Activated T-helper 2 cell treated with anti-CD3 and anti-CD28 coated beads, Interferon-gamma antibody, Interleukin-2, Interleukin-4, amounts not matched to agents 10 μg/mL and 5 μg/mL and 100 μg/mL, durations not matched to agents 14 hours and 24 hours and 36 hours (primary cell): ENCODE data around the gene MYO9A. TPM values are rescaled to one million over a fixed set of nuclear protein-coding genes. Genes with fewer than 3 reads are reported as not detected.
"Not testable (repeated sequence)": the region's sequence is repeated elsewhere in the genome, so short reads cannot be mapped to it uniquely, and the experiment has no call there.

Experiments used
- DNase-seq: peaks from one replicate; pipeline ENCODE4 v3.0.0; 2021; ENCODE audit warnings: low spot score
- H3K27ac Mint-ChIP-seq: one replicate; pipeline ENCODE4 v1.8.0; 2021; ENCODE audit warnings: mixed read lengths
- H3K27me3 Mint-ChIP-seq: one replicate; pipeline ENCODE4 v1.8.0; 2021; ENCODE audit warnings: low read depth, mixed read lengths
- H3K36me3 Mint-ChIP-seq: one replicate; pipeline ENCODE4 v1.8.0; 2021; ENCODE audit warnings: low read depth, mixed read lengths
- H3K4me1 Mint-ChIP-seq: one replicate; pipeline ENCODE4 v1.8.0; 2021; ENCODE audit warnings: low read depth, mixed read lengths
- H3K4me3 Mint-ChIP-seq: one replicate; pipeline ENCODE4 v1.8.0; 2021; ENCODE audit warnings: low read depth, mild to moderate bottlenecking, moderate library complexity, mixed read lengths
- H3K9me3 Mint-ChIP-seq: one replicate; pipeline ENCODE4 v1.8.0; 2021; ENCODE audit warnings: mixed read lengths
- intact Hi-C: fragments of 100-400 bp; cut with micrococcal nuclease; formaldehyde crosslinking; loops from one replicate; pipeline ENCODE4 v1.15.1; 2023
- total RNA-seq: library from RNA; stranded (reverse); gene quantifications from 2 replicates; pipeline ENCODE4 v1.2.3, GENCODE V29; 2022

MYO9A gene
- total RNA-seq, 1 donor from 2014 or later = 26.2 TPM

DNA sequence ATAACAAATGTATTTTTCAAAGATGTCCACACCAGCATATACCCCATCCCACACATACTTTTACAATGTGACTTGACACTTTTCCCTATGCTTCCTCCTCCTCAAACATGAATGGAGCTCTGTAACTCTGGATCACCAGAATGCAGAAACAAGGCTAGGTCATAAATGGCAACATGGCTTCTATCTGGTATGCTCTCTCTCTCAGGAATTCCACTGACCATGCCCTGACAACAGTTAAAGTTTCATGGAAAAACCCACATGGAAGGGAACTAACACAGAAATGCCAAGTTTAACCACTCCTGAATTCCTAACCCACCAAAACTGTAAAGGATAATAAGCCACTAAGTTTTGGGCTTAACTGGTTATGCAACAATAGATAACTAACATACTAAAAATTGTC lies 19.9 kb downstream of the MYO9A start:
- Mint-ChIP-seq H3K4me3 (no peak overlapping the region), H3K27me3 (no peaks in the 10 kb centered on the region), H3K9me3 (no peaks in the 10 kb centered on the region), H3K36me3 (no peaks in the 10 kb centered on the region), H3K4me1 (no peaks in the 10 kb centered on the region), H3K27ac (no peak overlapping the region)
- no peak for DNase-seq
- intact Hi-C loops = no loop called here

DNA sequence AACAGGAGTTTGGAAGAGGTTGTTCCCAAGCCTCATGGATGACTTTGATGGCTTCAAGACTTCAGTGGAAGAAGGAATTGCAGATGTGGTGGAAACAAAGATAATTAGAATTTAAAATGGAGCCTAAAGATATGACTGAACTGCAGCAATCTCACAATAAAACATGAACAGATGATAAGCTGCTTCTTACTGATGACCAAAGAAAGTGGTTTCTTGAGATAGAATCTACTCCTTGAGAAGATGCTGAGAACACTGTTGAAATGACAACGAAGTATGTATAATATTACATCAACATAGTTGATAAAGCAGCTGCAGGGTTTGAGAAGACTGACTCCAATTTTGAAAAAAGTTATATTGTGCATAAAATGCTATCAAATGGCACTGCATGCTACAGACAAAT lies 21.2 kb downstream of the MYO9A start:
- Mint-ChIP-seq H3K4me3 (no peak overlapping the region), H3K36me3 (no peaks in the 10 kb centered on the region), H3K9me3 (no peaks in the 10 kb centered on the region), H3K4me1 (no peaks in the 10 kb centered on the region), H3K27ac (no peak overlapping the region), H3K27me3 (no peaks in the 10 kb centered on the region)
- intact Hi-C loops = no loop called here
- DNase-seq = no peak

DNA sequence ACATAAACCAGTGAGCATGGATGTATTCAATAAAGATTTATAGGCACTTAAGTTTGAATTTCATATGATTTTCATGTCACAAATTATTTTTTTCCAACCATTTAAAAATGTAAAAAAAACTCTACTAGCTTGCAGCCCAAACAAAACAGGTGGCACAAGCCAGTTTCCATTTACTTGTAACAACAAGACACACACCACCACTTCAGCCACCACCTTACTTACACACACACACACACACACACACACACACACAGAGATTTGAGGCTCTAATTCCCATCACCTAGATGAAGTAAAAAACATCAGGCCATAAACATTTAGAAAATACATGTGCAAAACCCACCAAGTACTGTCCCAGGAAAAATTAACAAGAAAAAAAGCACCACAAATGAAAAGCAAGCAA lies 25.3 kb downstream of the MYO9A start:
- H3K36me3 Mint-ChIP-seq = no peaks in the 10 kb centered on the region
- intact Hi-C loops = no loop called here
- no peak for DNase-seq

DNA sequence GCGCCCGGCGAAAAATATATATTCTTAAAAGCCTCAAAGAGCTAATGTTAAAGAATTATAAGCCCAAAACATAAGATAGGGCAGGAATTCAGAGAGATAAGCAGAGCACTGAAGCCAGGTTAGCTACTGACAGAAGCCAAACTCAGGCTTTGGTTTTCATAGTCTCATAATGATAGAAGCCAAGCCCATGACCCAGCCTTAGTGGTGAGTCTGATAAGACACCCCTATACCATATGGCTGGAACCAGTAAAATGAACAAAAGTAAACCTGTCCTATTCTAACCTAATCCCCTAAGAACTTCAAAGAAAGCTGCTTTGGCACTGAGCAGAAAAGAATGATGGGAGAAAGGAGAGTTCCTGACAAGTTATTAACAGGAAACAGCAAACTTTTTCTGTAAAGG lies 25.9 kb downstream of the MYO9A start:
- DNase-seq = no peak
- H3K4me3 Mint-ChIP-seq = no peak overlapping the region
- intact Hi-C loops = no loop called here
- no peaks in the 10 kb centered on the region for H3K36me3 Mint-ChIP-seq
- no peak overlapping the region for H3K27ac Mint-ChIP-seq
- H3K27me3 Mint-ChIP-seq = no peaks in the 10 kb centered on the region
- H3K4me1 Mint-ChIP-seq = peaks cover 2% of the 10 kb centered on the region
- no peaks in the 10 kb centered on the region for H3K9me3 Mint-ChIP-seq

More for the DNA sequence above, 25.3 kb downstream of the MYO9A start:
- H3K9me3 Mint-ChIP-seq = no peaks in the 10 kb centered on the region
- H3K27me3 Mint-ChIP-seq = no peaks in the 10 kb centered on the region
- no peak overlapping the region for H3K4me3 Mint-ChIP-seq
- no peak overlapping the region for H3K27ac Mint-ChIP-seq
- peaks cover 2% of the 10 kb centered on the region for H3K4me1 Mint-ChIP-seq

GRCh38 chr15:72086920-72087648 lies 30.9 kb downstream of the MYO9A start:
- peaks cover 19% of the 10 kb centered on the region for H3K9me3 Mint-ChIP-seq
- peaks cover 2% of the 10 kb centered on the region for H3K4me1 Mint-ChIP-seq
- H3K4me3 Mint-ChIP-seq = no peak overlapping the region
- H3K27me3 Mint-ChIP-seq = no peaks in the 10 kb centered on the region
- DNase-seq = no peak
- H3K36me3 Mint-ChIP-seq = no peaks in the 10 kb centered on the region
- no peak overlapping the region for H3K27ac Mint-ChIP-seq
- intact Hi-C loops = no loop called here

DNA sequence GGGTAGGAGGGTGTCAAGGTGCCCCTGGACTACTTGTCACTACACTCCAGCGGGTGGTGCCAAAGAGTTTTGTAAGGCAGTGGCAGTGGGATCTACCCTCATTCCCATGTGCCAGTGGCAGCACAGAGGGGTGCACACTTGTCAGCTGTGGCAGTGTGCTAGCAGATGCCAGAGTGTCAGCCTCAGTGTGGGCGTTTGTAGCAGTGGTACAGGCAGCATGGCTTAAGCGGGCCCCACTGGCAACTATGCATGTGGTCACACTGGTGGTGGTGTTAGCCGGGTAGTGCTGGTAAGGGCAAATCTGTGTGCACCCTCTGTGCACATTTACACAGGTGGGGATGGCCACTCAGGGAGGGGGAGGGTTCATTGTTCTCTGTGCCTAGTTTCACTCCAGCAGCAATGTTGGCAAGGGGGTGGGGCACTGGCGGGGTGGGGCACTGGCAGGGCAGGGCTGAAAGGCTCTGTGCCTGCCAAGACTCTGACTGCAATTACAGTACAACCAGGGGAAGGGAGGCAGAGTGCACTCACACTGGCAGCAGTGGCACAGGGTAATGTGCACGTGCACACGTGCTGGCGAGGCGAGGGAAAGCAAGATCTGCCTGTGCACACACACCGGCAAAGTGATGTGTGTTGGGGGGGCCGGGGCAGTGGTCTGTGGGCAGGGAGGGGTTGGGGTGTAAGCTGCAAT lies 31.8 kb downstream of the MYO9A start:
- H3K9me3 Mint-ChIP-seq = peaks cover 19% of the 10 kb centered on the region
- no peak for DNase-seq
- no peak overlapping the region for H3K4me3 Mint-ChIP-seq
- H3K27me3 Mint-ChIP-seq = no peaks in the 10 kb centered on the region
- peaks cover 2% of the 10 kb centered on the region for H3K4me1 Mint-ChIP-seq
- H3K36me3 Mint-ChIP-seq = no peaks in the 10 kb centered on the region
- intact Hi-C loops = no loop called here
- H3K27ac Mint-ChIP-seq = no peak overlapping the region

GRCh38 chr15:72082176-72082575 lies 35.8 kb downstream of the MYO9A start:
- Mint-ChIP-seq H3K36me3 (no peaks in the 10 kb centered on the region), H3K4me3 (no peak overlapping the region)
- intact Hi-C loops = no loop called here

GRCh38 chr15:72078887-72079286 lies 39.1 kb downstream of the MYO9A start:
- Mint-ChIP-seq H3K4me3 (no peak overlapping the region), H3K4me1 (peaks cover 9% of the 10 kb centered on the region), H3K27me3 (no peaks in the 10 kb centered on the region), H3K9me3 (peaks cover 9% of the 10 kb centered on the region), H3K36me3 (no peaks in the 10 kb centered on the region), H3K27ac (no peak overlapping the region)
- no peak for DNase-seq
- intact Hi-C loops = no loop called here

More at GRCh38 chr15:72082176-72082575, 35.8 kb downstream of the MYO9A start:
- Mint-ChIP-seq H3K27me3 (no peaks in the 10 kb centered on the region), H3K9me3 (peaks cover 19% of the 10 kb centered on the region), H3K4me1 (peaks cover 9% of the 10 kb centered on the region), H3K27ac (no peak overlapping the region)
- DNase-seq = no peak

DNA sequence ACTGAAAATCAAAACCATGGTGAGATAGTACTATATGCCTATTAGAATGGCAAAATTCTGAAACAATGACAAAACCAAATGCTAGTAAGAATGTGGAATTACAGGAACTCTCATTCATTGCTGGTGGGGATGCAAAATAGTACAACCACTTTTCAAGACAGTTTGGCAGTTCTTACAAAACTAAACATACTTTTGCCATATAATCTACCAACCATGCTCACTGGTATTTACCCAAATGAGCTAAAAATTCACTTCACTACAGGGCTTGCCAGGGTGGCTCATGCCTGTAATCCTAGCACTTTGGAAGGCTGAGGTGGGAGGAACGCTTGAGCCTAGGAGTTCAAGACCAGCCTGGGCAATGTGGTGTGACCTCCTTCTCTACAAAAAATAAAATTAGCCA lies 40.0 kb downstream of the MYO9A start:
- no peak for DNase-seq
- H3K4me1 Mint-ChIP-seq = peaks cover 9% of the 10 kb centered on the region
- intact Hi-C loops = no loop called here
- H3K4me3 Mint-ChIP-seq = no peak overlapping the region
- H3K27me3 Mint-ChIP-seq = no peaks in the 10 kb centered on the region
- no peaks in the 10 kb centered on the region for H3K9me3 Mint-ChIP-seq
- no peak overlapping the region for H3K27ac Mint-ChIP-seq
- no peaks in the 10 kb centered on the region for H3K36me3 Mint-ChIP-seq

DNA sequence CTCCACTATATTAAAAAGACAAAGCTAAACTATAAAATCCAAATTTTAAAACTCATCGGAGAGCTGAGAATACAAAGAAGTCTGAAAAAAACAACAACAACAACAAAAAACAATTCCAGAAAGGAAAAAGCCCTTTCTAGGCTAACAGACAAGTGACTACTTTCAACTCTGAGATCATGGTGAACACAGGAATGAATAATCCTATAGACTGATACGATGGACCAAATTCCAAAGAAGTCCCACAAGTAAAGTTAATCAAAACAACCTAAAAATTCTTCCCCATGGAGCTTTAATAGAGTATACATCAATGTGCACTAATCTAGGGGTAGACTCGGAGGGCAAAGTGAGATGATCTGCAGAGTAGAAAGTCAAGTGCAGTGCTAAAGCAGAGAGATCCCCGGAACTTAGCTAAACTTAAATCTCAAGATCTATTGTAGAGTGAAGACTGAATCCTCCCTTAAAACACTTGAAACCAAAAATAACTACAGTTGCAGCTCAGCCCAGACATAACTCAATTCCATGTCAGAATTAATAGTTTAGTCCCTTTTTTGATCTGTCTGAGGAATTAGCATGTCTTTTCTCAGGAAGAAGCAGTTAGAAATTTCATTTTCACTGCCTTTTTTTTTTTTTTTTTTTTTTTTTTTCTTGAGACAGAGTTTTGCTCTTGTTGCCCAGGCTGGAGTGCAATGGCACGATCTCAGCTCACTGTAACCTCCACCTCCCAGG lies 43.5 kb downstream of the MYO9A start:
- H3K4me3 Mint-ChIP-seq = no peak overlapping the region

GRCh38 chr15:72071448-72071825 lies 46.5 kb downstream of the MYO9A start:
- intact Hi-C loops, H3K4me1 Mint-ChIP-seq, H3K9me3 Mint-ChIP-seq, H3K27me3 Mint-ChIP-seq, DNase-seq, H3K4me3 Mint-ChIP-seq, H3K36me3 Mint-ChIP-seq, H3K27ac Mint-ChIP-seq: not testable (repeated sequence)

More for the DNA sequence above, 43.5 kb downstream of the MYO9A start:
- peaks cover 9% of the 10 kb centered on the region for H3K4me1 Mint-ChIP-seq
- intact Hi-C loops = no loop called here
- H3K9me3 Mint-ChIP-seq = no peaks in the 10 kb centered on the region
- no peak for DNase-seq
- no peaks in the 10 kb centered on the region for H3K27me3 Mint-ChIP-seq
- no peaks in the 10 kb centered on the region for H3K36me3 Mint-ChIP-seq
- no peak overlapping the region for H3K27ac Mint-ChIP-seq

DNA sequence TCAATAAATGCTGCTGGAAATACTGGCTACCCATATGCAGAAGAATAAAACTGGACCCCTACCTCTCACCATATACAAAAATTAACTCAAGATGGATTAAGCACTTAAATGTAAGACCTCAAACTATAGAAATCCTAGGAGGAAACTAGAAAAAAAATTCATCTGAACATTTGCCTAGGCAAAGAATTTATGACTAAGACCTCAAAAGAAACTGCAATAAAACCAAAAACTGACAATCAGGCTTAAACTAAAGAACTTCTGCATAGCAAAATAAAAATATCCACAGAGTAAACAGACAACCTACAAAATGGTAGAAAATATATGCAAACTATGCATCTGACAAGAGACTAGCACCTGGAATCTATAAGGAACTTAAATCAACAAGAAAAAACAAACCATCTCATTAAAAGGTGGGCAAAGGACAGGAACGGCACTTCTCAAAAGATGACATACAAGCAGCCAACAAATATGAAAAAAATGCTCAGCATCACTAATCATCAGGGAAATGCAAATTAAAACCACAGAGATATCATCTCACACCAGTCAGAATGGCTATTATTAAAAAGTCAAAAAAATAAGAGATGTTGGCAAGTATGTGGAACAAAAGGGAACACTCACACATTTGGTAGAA lies 47.0 kb downstream of the MYO9A start:
- no peak for DNase-seq
- no peaks in the 10 kb centered on the region for H3K27me3 Mint-ChIP-seq
- H3K4me3 Mint-ChIP-seq = no peak overlapping the region
- no peak overlapping the region for H3K27ac Mint-ChIP-seq
- H3K4me1 Mint-ChIP-seq = no peaks in the 10 kb centered on the region
- no peaks in the 10 kb centered on the region for H3K36me3 Mint-ChIP-seq
- H3K9me3 Mint-ChIP-seq = no peaks in the 10 kb centered on the region
- intact Hi-C loops = no loop called here

GRCh38 chr15:72068856-72069255 lies 49.1 kb downstream of the MYO9A start:
- intact Hi-C loops = no loop called here
- Mint-ChIP-seq H3K36me3 (no peaks in the 10 kb centered on the region), H3K27ac (no peak overlapping the region)

More at GRCh38 chr15:72068856-72069255, 49.1 kb downstream of the MYO9A start:
- DNase-seq = no peak
- H3K4me3 Mint-ChIP-seq = no peak overlapping the region
- no peaks in the 10 kb centered on the region for H3K4me1 Mint-ChIP-seq
- no peaks in the 10 kb centered on the region for H3K9me3 Mint-ChIP-seq
- no peaks in the 10 kb centered on the region for H3K27me3 Mint-ChIP-seq
